GM21786 (cell line): ENCODE measurements around the gene PNMA6E.

ENCODE experiments used
- ATAC-seq: cut with Tn5 transposase; IDR thresholded peaks from one replicate; pipeline ENCODE4 v1.9.1; 2021; ENCODE audit not compliant: unreplicated experiment

Gene PNMA6E

GRCh38 chrX:153401133-153401764, at the start of gene PNMA6E:
Gene PNMA6E, minus strand, starts transcription at chrX:153401350. Its CDS starts 2,501 bp downstream, at chrX:153398849.
- ATAC-seq = no peak

- ATAC-seq = no peak
Observed at GRCh38 chrX:153450949-153451277, 49.8 kb upstream of the PNMA6E start.

GRCh38 chrX:153450114-153450948, 49.2 kb upstream of the PNMA6E start:
- ATAC-seq = no peak

- ATAC-seq = no peak
Observed at GRCh38 chrX:153449368-153450113, 48.4 kb upstream of the PNMA6E start.

- ATAC-seq = no peak
Observed at GRCh38 chrX:153448556-153449367, 47.6 kb upstream of the PNMA6E start.

GRCh38 chrX:153447581-153447960, 46.4 kb upstream of the PNMA6E start:
- ATAC-seq = no peak

- no peak for ATAC-seq
Observed at GRCh38 chrX:153446950-153447580, 45.9 kb upstream of the PNMA6E start.

- no peak for ATAC-seq
Observed at GRCh38 chrX:153446636-153446936, 45.4 kb upstream of the PNMA6E start.

- no peak for ATAC-seq
Observed at GRCh38 chrX:153445856-153446635, 44.9 kb upstream of the PNMA6E start, which contains the start of gene TREX2. Gene TREX2, minus strand, starts transcription at chrX:153446056. Its CDS starts 626 bp downstream, at chrX:153445430.

- no peak for ATAC-seq
Observed at GRCh38 chrX:153445106-153445855, 44.1 kb upstream of the PNMA6E start.

- no peak for ATAC-seq
Observed at GRCh38 chrX:153444333-153445011, 43.3 kb upstream of the PNMA6E start.

- no peak for ATAC-seq
Observed at GRCh38 chrX:153443476-153444332, 42.6 kb upstream of the PNMA6E start.

- no peak for ATAC-seq
Observed at GRCh38 chrX:153442463-153442862, 41.3 kb upstream of the PNMA6E start.

- ATAC-seq = no peak
Observed at GRCh38 chrX:153441981-153442380, 40.8 kb upstream of the PNMA6E start.

GRCh38 chrX:153441296-153441695, 40.1 kb upstream of the PNMA6E start:
- ATAC-seq = no peak

- no peak for ATAC-seq
Observed at GRCh38 chrX:153440556-153441135, 39.5 kb upstream of the PNMA6E start.

- ATAC-seq = no peak
Observed at GRCh38 chrX:153439977-153440376, 38.8 kb upstream of the PNMA6E start.
